HCT116 (cell line): ENCODE data around the gene CCR5AS.

ENCODE experiments used
- ATAC-seq: fragments of 200-7000 bp; cut with Tn5 transposase; 2 replicates; pipeline ENCODE4 v1.9.1; 2020; ENCODE audit warnings: mild to moderate bottlenecking, moderate library complexity
- BruUV-seq: library from RNA; stranded (reverse); fragments of 400-500 nt; replicated peaks from 2 replicates; lab custom pipeline; 2021; lab: Mats Ljungman, UMichigan
- CTCF ChIA-PET: fragments of 300-600 bp; sonication (Branson Sonifier 250); formaldehyde crosslinking; loops from one replicate; lab custom pipeline; 2021; ENCODE audit warnings: antibody characterized with exemption; lab: Charles Lee
- POLR2A ChIA-PET: fragments of 300-600, 350-600 bp; sonication (Branson Sonifier 250); formaldehyde crosslinking; loops from one replicate; lab custom pipeline; 2021; ENCODE audit warnings: antibody characterized with exemption; lab: Charles Lee
- RAD21 ChIA-PET, 2 experiments: fragments of 300-600 bp; sonication (Branson Sonifier 250); formaldehyde crosslinking; loops; one replicate each; lab custom pipeline; 2023; ENCODE audit warnings: low total read pairs in 2 of 2; ENCODE audit not compliant: uncharacterized antibody in 2 of 2, unreplicated experiment in 2 of 2, low non-redundant PET in 1 of 2; lab: Charles Lee
- DNase-seq: peaks from one replicate; pipeline ENCODE4 v3.0.0-alpha.2; 2010; ENCODE audit warnings: low read depth, low spot score
- H2AFZ ChIP-seq: fragments of 200-600 bp; shearing (Covaris generic), sonication (generic); 2 replicates; pipeline ENCODE4 v1.6.1; 2017; ENCODE audit warnings: low read depth, mixed run types, mixed read lengths, antibody characterized with exemption, low read length; ENCODE audit not compliant: poor library complexity, severe bottlenecking
- H3K27ac ChIP-seq: 2 replicates; pipeline ENCODE4 v1.5.1; 2012; ENCODE audit warnings: low read depth, low read length
- H3K27me3 ChIP-seq: fragments of 200-600 bp; sonication (generic); 2 replicates; pipeline ENCODE4 v1.6.1; 2016; ENCODE audit warnings: mixed run types, low read length, mixed read lengths; ENCODE audit not compliant: insufficient read depth
- H3K36me3 ChIP-seq, 2 experiments: fragments of 200-500 bp in 1 of 2; fragments of 200-600 bp in 1 of 2; sonication (Bioruptor generic) in 1 of 2; sonication (generic) in 1 of 2; 2 replicates each; pipeline versions ENCODE4 v1.5.1 to v1.6.1; 2014 to 2016; ENCODE audit warnings: low read length in 2 of 2, inconsistent platforms in 1 of 2, mixed read lengths in 1 of 2, mixed run types in 1 of 2; ENCODE audit not compliant: insufficient read depth in 2 of 2, control insufficient read depth in 1 of 2
- H3K4me1 ChIP-seq, 2 experiments: fragments of 200-600 bp in 1 of 2; sonication (generic) in 1 of 2; 2 replicates each; pipeline versions ENCODE4 v1.5.1 to v1.6.1; 2012 to 2017; ENCODE audit warnings: low read length in 2 of 2, inconsistent platforms in 1 of 2, mild to moderate bottlenecking in 1 of 2, mixed read lengths in 1 of 2, mixed run types in 1 of 2, moderate library complexity in 1 of 2; ENCODE audit not compliant: insufficient read depth in 2 of 2, control insufficient read depth in 1 of 2
- H3K4me2 ChIP-seq: fragments of 200-600 bp; sonication (generic); 2 replicates; pipeline ENCODE4 v1.6.1; 2017; ENCODE audit warnings: mixed run types, low read length, mixed read lengths
- H3K4me3 ChIP-seq, 2 experiments: fragments of 200-600 bp in 1 of 2; sonication (generic) in 1 of 2; replicated peaks in 1 of 2; 2 replicates each; pipeline ENCODE4 v1.5.1; 2011 to 2016; ENCODE audit warnings: low read length in 2 of 2, control low read depth in 1 of 2, low read depth in 1 of 2, mild to moderate bottlenecking in 1 of 2, mixed read lengths in 1 of 2, mixed run types in 1 of 2
- H3K79me2 ChIP-seq: fragments of 200-600 bp; sonication (generic); 2 replicates; pipeline ENCODE4 v1.6.1; 2017; ENCODE audit warnings: mild to moderate bottlenecking, mixed run types, low read length, moderate library complexity, mixed read lengths; ENCODE audit not compliant: insufficient read depth
- H3K9ac ChIP-seq: fragments of 200-600 bp; sonication (generic); 2 replicates; pipeline ENCODE4 v1.6.1; 2016; ENCODE audit warnings: low read length, mixed read lengths
- H3K9me2 ChIP-seq: fragments of 200-600 bp; sonication (generic), shearing (Covaris generic); 2 replicates; pipeline ENCODE4 v1.6.1; 2017; ENCODE audit warnings: mixed run types, mild to moderate bottlenecking, moderate library complexity; ENCODE audit not compliant: insufficient read depth
- H3K9me3 ChIP-seq, 2 experiments: fragments of 200-500 bp in 1 of 2; fragments of 200-600 bp in 1 of 2; sonication (Bioruptor generic) in 1 of 2; sonication (generic) in 1 of 2; 2 replicates each; pipeline ENCODE4 v1.6.1; 2014 to 2017; ENCODE audit warnings: low read length in 2 of 2, mixed read lengths in 2 of 2, inconsistent platforms in 1 of 2, low read depth in 1 of 2, mild to moderate bottlenecking in 1 of 2, mixed run types in 1 of 2, moderate library complexity in 1 of 2; ENCODE audit not compliant: control insufficient read depth in 1 of 2, insufficient read depth in 1 of 2
- H4K20me1 ChIP-seq: fragments of 200-600 bp; sonication (generic), shearing (Covaris generic); 2 replicates; pipeline ENCODE4 v1.6.1; 2017; ENCODE audit warnings: mixed run types, mild to moderate bottlenecking, moderate library complexity; ENCODE audit not compliant: insufficient read depth
- ATF3 ChIP-seq: IDR thresholded peaks from 2 replicates; pipeline ENCODE4 v1.6.1; 2012
- CBX3 ChIP-seq: IDR thresholded peaks from 2 replicates; pipeline ENCODE4 v1.6.1; 2012; ENCODE audit warnings: low read depth
- CEBPB ChIP-seq: IDR thresholded peaks from 2 replicates; pipeline ENCODE4 v1.6.1; 2012; ENCODE audit warnings: low read depth
- EGR1 ChIP-seq: IDR thresholded peaks from 2 replicates; pipeline ENCODE4 v1.6.1; 2012; ENCODE audit warnings: low read depth
- ELF1 ChIP-seq: IDR thresholded peaks from 2 replicates; pipeline ENCODE4 v1.6.1; 2012; ENCODE audit warnings: low read depth, borderline replicate concordance
- EZH2 ChIP-seq: fragments of 200-600 bp; sonication (generic); IDR thresholded peaks from 2 replicates; pipeline ENCODE4 v1.6.1; 2017; ENCODE audit warnings: antibody characterized with exemption, mixed run types
- EZH2phosphoT487 ChIP-seq: fragments of 200-600 bp; IDR thresholded peaks from 2 replicates; pipeline ENCODE4 v1.6.1; 2018; ENCODE audit warnings: antibody characterized with exemption, borderline replicate concordance
- FOSL1 ChIP-seq: IDR thresholded peaks from 2 replicates; pipeline ENCODE4 v1.6.1; 2012; ENCODE audit warnings: low read depth
- JUND ChIP-seq: IDR thresholded peaks from 2 replicates; pipeline ENCODE4 v1.6.1; 2012
- MAX ChIP-seq: IDR thresholded peaks from 2 replicates; pipeline ENCODE4 v1.6.1; 2012
- RAD21 ChIP-seq: IDR thresholded peaks from 2 replicates; pipeline ENCODE4 v1.6.1; 2012; ENCODE audit warnings: low read depth, mild to moderate bottlenecking
- REST ChIP-seq: IDR thresholded peaks from 2 replicates; pipeline ENCODE4 v1.6.1; 2012; ENCODE audit warnings: low read depth
- SIN3A ChIP-seq: IDR thresholded peaks from 2 replicates; pipeline ENCODE4 v1.6.1; 2012; ENCODE audit warnings: low read depth
- SP1 ChIP-seq: IDR thresholded peaks from 2 replicates; pipeline ENCODE4 v1.6.1; 2012; ENCODE audit warnings: low read depth
- SRF ChIP-seq: IDR thresholded peaks from 2 replicates; pipeline ENCODE4 v1.6.1; 2012; ENCODE audit warnings: low read depth
- TCF7L2 ChIP-seq: IDR thresholded peaks from 2 replicates; pipeline ENCODE4 v1.7.0; 2011; ENCODE audit warnings: borderline replicate concordance, inconsistent platforms; ENCODE audit not compliant: insufficient read depth, insufficient read length; ENCODE audit errors: extremely low read depth
- YY1 ChIP-seq: IDR thresholded peaks from 2 replicates; pipeline ENCODE4 v1.6.1; 2011; ENCODE audit warnings: low read length, low read depth, moderate library complexity, mild to moderate bottlenecking; ENCODE audit not compliant: insufficient replicate concordance; ENCODE audit errors: extremely low read depth
- ZFX ChIP-seq: fragments of 450-650 bp; IDR thresholded peaks from 2 replicates; pipeline ENCODE4 v1.6.1; 2017
- intact Hi-C: fragments of 100-400 bp; cut with micrococcal nuclease; formaldehyde crosslinking; loops from 2 replicates; pipeline ENCODE4 v1.10.0; 2022
- TF ChIP-seq, protein P1 (sequence below): IDR thresholded peaks from 2 replicates; pipeline ENCODE4 v1.6.1; 2011; ENCODE audit warnings: mild to moderate bottlenecking, low read length, moderate library complexity; ENCODE audit not compliant: insufficient replicate concordance; ENCODE audit errors: extremely low read depth

Gene CCR5AS

DNA sequence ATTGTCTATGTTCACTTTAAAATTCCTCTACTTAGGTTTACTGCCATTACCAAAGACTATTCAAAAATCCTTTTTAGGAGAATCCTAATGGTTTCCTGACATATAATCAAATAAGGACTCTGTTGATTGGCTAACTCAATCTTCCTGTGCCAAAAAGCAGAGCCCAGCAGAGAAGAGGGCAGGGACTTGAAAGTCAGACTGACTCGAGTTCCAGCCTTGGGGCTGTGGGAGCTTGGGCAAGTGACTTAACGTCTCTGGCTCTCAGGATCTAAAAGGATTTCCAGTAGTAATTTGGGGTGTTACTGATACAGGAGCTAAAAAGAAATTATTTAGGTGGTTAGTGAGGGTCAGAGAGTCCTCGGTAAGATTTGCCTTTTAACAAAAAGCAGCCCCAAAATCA is 25.2 kb downstream of the CCR5AS start (continued):
- TF ChIP-seq REST (no peak), EGR1 (no peak), JUND (no peak), EZH2 (no peak), RAD21 (no peak), CBX3 (no peak), MAX (no peak), ZFX (no peak)

- ChIA-PET CTCF (interaction anchor here (1.3 kb wide), 1 partner anchor 178 kb away, joined by 3 read pairs; no protein-coding TSS in a partner anchor), RAD21 (no interaction called here), POLR2A (no interaction called here)
- ATAC-seq: no peak
- TF ChIP-seq, protein P1, sequence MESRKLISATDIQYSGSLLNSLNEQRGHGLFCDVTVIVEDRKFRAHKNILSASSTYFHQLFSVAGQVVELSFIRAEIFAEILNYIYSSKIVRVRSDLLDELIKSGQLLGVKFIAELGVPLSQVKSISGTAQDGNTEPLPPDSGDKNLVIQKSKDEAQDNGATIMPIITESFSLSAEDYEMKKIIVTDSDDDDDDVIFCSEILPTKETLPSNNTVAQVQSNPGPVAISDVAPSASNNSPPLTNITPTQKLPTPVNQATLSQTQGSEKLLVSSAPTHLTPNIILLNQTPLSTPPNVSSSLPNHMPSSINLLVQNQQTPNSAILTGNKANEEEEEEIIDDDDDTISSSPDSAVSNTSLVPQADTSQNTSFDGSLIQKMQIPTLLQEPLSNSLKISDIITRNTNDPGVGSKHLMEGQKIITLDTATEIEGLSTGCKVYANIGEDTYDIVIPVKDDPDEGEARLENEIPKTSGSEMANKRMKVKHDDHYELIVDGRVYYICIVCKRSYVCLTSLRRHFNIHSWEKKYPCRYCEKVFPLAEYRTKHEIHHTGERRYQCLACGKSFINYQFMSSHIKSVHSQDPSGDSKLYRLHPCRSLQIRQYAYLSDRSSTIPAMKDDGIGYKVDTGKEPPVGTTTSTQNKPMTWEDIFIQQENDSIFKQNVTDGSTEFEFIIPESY: no peak
- TF ChIP-seq EZH2phosphoT487 (no peak), ZFX (no peak), CBX3 (no peak), JUND (no peak), EZH2 (no peak), RAD21 (no peak), MAX (no peak), SRF (no peak), ATF3 (no peak), TCF7L2 (no peak), EGR1 (no peak), SIN3A (no peak), YY1 (no peak), FOSL1 (no peak), SP1 (no peak), ELF1 (no peak), CEBPB (no peak)
- H3K79me2 ChIP-seq: no peaks in the 10 kb centered on the region
- H2AFZ ChIP-seq: no peak overlapping the region
- no peak overlapping the region for H3K27ac ChIP-seq
- BruUV-seq: no TSS peak
- peaks cover 0 to 3% of the 10 kb centered on the region in 2 experiments; a peak in 1 of 4 replicates for H3K4me1 ChIP-seq
- H3K4me3 ChIP-seq: no peak overlapping the region
- no peaks in the 10 kb centered on the region for H3K36me3 ChIP-seq
- DNase-seq: no peak
- H3K9me3 ChIP-seq: no peaks in the 10 kb centered on the region
- no peaks in the 10 kb centered on the region for H3K9me2 ChIP-seq
- H3K27me3 ChIP-seq: peaks cover 6% of the 10 kb centered on the region; the same call in 1 of the 2 replicates
- no peak overlapping the region for H3K9ac ChIP-seq
- no peak overlapping the region for H3K4me2 ChIP-seq
- intact Hi-C loops: no loop called here
- H4K20me1 ChIP-seq: no peaks in the 10 kb centered on the region
Observed at GRCh38 chr3:46380471-46381221, 26.2 kb downstream of the CCR5AS start.
